Measurements from ENCODE around the gene VSIG8.

The VSIG8 gene

DNA sequence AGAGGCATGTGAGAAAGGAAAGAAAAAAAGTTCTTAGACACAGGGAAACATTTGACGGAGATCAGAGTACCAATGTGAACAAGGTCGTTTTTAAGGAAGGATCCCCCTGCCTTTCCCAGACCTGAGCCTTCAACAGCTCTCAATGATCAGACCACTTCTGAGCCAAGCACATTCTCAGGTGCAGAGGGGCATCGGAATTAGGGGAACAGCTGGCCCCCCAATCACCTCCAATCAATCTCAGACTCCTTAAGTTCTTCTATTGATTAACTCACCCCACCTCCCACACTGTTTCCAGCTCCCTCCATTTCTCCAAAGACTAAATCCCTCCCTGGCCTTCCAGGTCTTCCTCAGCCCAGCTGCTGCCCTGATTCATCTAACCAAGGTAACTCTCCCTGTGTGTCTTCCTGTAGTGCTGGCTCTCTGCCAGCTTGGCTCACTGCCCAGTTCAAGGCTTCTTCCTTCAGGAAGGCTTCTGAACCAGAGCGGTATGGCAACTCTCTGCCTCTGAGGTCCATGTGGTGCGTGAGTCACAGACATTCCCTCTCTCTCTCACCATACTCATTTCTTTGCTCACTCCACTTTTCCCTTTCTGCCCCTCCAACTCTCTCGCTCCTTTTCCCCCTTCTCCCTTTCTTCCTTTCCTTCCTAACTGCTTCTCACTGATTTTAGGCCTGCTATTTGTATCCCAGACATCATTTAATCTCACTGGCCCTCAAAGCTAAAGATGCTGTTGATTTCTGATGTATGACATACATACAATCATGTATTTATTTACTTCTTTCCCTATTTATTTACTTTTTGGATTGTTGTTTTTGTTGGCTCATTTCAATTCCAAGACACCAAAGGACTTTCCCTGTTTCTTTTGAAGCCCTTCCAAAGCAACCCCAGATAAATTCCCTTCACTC is 19.4 kb upstream of the VSIG8 start:
- H3K9me3 ChIP-seq (ENCODE audit: control insufficient read depth, low read depth, low read length), result no peaks in the 10 kb centered on the region
- H3K4me3 ChIP-seq (ENCODE audit: low read length), result no peak overlapping the region
- no peak overlapping the region for H3K9ac ChIP-seq (ENCODE audit: low read length)
- H3K36me3 ChIP-seq (ENCODE audit: control insufficient read depth, low read depth, low read length), result no peaks in the 10 kb centered on the region
- no peaks in the 10 kb centered on the region for H3K27me3 ChIP-seq (ENCODE audit: control insufficient read depth, insufficient read depth, low read length)
- no peaks in the 10 kb centered on the region for H3K4me1 ChIP-seq (ENCODE audit: control insufficient read depth, low read depth, low read length)
- no peak overlapping the region for H3K27ac ChIP-seq (ENCODE audit: low read length)

DNA sequence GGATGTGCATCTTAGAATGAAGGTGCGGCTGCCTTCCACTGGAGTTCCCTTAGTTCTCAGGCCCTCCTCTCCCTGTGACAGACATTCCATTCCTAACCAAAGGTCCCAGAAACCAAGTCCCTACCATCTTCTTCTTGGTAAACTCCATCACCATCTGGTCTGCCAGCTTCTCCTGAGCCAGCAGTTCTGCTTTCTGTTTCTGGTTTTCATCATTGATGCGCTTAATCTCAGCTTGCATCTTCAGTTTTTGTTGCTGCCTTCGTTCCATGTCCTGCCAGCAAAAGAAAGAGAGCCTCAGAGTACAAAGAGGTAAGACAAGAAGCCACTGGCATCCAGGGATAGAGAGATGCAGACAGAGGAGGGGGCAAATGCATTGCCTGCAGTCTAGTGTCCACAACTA is 18.0 kb upstream of the VSIG8 start:
- H3K4me1 ChIP-seq (ENCODE audit: control insufficient read depth, low read depth, low read length), result no peaks in the 10 kb centered on the region
- no peaks in the 10 kb centered on the region for H3K9me3 ChIP-seq (ENCODE audit: control insufficient read depth, low read depth, low read length)
- no peaks in the 10 kb centered on the region for H3K27me3 ChIP-seq (ENCODE audit: control insufficient read depth, insufficient read depth, low read length)
- no peaks in the 10 kb centered on the region for H3K36me3 ChIP-seq (ENCODE audit: control insufficient read depth, low read depth, low read length)
- no peak overlapping the region for H3K4me3 ChIP-seq (ENCODE audit: low read length)
- no peak overlapping the region for H3K9ac ChIP-seq (ENCODE audit: low read length)
- no peak overlapping the region for H3K27ac ChIP-seq (ENCODE audit: low read length)

DNA sequence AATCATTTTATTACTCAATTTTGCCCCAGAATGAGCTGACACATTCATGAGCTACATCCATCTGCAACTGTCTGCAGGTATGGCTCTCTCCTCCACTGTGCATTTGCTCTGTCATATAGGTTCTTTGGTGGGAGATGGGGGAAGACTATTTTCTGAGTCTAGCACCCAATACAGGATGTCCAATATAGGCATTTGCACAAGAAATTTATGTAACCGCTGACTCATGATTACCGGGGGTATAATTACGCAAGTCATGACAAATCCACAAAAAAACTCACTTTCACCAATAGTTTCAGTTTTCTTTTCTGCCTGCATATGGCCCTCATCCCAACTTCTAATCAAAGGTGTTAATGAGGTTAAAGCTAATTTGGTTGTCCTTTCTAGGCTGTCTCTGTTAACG is 17.5 kb upstream of the VSIG8 start:
- Histone ChIP-seq H3K4me3 (ENCODE audit: low read length) (no peak overlapping the region), H3K9ac (ENCODE audit: low read length) (no peak overlapping the region)

DNA sequence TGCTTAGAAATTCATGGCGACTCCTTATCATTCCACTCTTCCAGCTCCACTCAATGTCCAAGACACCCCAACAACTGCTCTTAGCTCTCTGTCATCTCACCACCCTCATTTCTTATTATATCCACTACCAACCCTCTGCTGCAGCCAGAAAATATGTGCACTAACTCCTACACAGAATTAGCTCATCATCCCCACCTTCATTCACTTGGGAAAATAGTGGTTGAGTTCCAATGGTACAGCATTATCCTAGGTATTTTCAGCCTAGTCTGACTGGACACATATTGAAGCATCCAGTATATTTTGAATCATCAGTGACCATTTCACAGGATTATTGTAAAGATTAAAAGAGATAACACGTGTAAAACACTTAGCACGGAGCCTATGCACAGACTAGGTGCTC is 16.7 kb upstream of the VSIG8 start:
- Histone ChIP-seq H3K9me3 (ENCODE audit: control insufficient read depth, low read depth, low read length) (no peaks in the 10 kb centered on the region), H3K27me3 (ENCODE audit: control insufficient read depth, insufficient read depth, low read length) (no peaks in the 10 kb centered on the region), H3K9ac (ENCODE audit: low read length) (no peak overlapping the region), H3K27ac (ENCODE audit: low read length) (no peak overlapping the region), H3K4me3 (ENCODE audit: low read length) (no peak overlapping the region), H3K4me1 (ENCODE audit: control insufficient read depth, low read depth, low read length) (no peaks in the 10 kb centered on the region), H3K36me3 (ENCODE audit: control insufficient read depth, low read depth, low read length) (no peaks in the 10 kb centered on the region)

More for the DNA sequence above, 17.5 kb upstream of the VSIG8 start:
- H3K36me3 ChIP-seq (ENCODE audit: control insufficient read depth, low read depth, low read length), result no peaks in the 10 kb centered on the region
- no peaks in the 10 kb centered on the region for H3K9me3 ChIP-seq (ENCODE audit: control insufficient read depth, low read depth, low read length)
- no peaks in the 10 kb centered on the region for H3K4me1 ChIP-seq (ENCODE audit: control insufficient read depth, low read depth, low read length)
- no peaks in the 10 kb centered on the region for H3K27me3 ChIP-seq (ENCODE audit: control insufficient read depth, insufficient read depth, low read length)
- no peak overlapping the region for H3K27ac ChIP-seq (ENCODE audit: low read length)

DNA sequence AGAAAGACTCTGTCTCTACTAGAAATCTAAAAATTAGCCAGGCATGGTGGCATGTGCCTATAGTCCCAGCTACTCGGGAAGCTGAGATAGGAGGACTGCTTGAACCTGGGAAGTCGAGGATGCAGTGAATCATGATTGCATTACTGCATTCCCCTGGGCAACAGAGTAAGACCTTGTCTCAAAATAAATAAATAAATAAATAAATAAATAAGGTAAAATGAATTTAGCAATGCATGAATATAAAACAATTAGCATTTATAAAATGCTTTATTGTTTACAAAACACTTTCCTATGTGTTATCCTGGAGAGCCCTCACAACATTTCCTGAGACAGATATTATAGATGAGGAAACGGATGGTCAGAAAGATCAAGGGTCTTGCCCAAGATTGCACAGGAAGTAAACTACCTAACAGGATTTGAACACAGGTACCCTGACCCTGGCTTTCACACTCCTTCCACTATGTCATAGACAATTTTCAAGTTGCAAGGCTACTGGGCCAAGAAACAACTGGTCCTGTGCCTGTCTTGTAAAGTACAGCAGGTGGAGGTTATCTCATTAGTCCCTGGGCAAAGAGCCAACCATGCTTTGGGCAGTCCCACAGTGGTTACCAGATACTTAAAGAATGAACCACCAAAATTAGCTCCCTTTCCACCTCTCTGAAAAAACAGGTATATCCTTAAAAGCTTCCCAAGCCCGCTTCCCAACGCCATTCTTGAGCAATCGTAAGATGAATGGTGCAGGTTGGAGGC is 15.4 kb upstream of the VSIG8 start:
- Histone ChIP-seq H3K9ac (ENCODE audit: low read length) (no peak overlapping the region), H3K27ac (ENCODE audit: low read length) (no peak overlapping the region), H3K36me3 (ENCODE audit: control insufficient read depth, low read depth, low read length) (no peaks in the 10 kb centered on the region), H3K4me3 (ENCODE audit: low read length) (no peak overlapping the region), H3K9me3 (ENCODE audit: control insufficient read depth, low read depth, low read length) (no peaks in the 10 kb centered on the region), H3K27me3 (ENCODE audit: control insufficient read depth, insufficient read depth, low read length) (no peaks in the 10 kb centered on the region), H3K4me1 (ENCODE audit: control insufficient read depth, low read depth, low read length) (no peaks in the 10 kb centered on the region)

DNA sequence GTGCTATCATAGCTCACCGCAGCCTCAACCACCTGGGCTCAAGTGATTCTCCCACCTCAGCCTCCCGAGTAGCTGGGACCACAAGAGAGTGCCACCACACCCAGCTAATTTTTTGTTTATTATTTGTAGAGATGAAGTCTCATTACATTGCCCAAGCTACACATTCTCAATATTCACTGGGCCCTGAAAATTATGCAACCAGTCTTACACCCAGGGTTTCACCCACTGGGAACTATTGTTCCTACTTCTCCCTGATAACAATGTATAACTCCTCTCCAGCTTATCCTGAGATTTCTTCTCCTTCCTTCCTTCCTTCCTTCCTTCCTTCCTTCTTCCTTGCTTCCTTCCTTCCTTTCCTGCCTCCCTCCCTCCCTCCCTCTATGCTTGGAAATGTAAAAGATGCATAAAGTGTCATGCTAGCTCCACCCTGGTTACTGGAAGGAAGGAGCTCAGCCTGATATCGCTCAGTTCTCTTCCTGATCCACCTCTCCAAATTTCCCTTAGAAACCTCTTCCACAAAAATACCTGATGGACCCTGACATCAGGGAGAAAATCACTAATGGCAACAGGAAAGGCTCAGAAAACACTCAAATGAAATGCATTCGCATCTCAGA is 11.2 kb upstream of the VSIG8 start:
- H3K9ac ChIP-seq (ENCODE audit: low read length), result no peak overlapping the region
- H3K4me1 ChIP-seq (ENCODE audit: control insufficient read depth, low read depth, low read length), result no peaks in the 10 kb centered on the region
- H3K27ac ChIP-seq (ENCODE audit: low read length), result no peak overlapping the region
- H3K36me3 ChIP-seq (ENCODE audit: control insufficient read depth, low read depth, low read length), result no peaks in the 10 kb centered on the region
- H3K27me3 ChIP-seq (ENCODE audit: control insufficient read depth, insufficient read depth, low read length), result no peaks in the 10 kb centered on the region
- H3K4me3 ChIP-seq (ENCODE audit: low read length), result no peak overlapping the region
- no peaks in the 10 kb centered on the region for H3K9me3 ChIP-seq (ENCODE audit: control insufficient read depth, low read depth, low read length)

DNA sequence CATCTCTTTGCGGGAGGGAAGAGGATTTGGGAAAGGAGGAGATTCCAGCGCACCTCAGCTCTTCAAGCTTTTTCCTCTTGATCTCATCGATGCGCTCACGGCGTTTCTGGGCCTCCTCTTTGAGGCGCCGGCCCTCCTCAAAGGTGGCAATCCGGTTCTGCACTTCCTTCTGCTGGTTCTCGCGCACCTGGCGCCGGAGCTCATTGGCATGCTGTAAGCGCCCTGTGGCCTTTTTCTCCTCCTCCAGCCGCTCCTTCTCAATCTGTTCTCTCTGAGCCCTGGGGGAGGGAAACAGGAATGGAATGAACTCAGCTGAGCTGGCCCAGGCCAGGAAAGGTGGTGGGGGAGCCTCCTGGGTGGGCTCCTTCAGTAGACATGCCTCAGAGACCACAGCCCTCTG is 10.4 kb upstream of the VSIG8 start:
- H3K4me1 ChIP-seq (ENCODE audit: control insufficient read depth, low read depth, low read length), result no peaks in the 10 kb centered on the region
- H3K36me3 ChIP-seq (ENCODE audit: control insufficient read depth, low read depth, low read length), result no peaks in the 10 kb centered on the region
- no peak overlapping the region for H3K4me3 ChIP-seq (ENCODE audit: low read length)
- H3K27me3 ChIP-seq (ENCODE audit: control insufficient read depth, insufficient read depth, low read length), result no peaks in the 10 kb centered on the region
- H3K9ac ChIP-seq (ENCODE audit: low read length), result no peak overlapping the region
- H3K9me3 ChIP-seq (ENCODE audit: control insufficient read depth, low read depth, low read length), result no peaks in the 10 kb centered on the region
- H3K27ac ChIP-seq (ENCODE audit: low read length), result no peak overlapping the region

DNA sequence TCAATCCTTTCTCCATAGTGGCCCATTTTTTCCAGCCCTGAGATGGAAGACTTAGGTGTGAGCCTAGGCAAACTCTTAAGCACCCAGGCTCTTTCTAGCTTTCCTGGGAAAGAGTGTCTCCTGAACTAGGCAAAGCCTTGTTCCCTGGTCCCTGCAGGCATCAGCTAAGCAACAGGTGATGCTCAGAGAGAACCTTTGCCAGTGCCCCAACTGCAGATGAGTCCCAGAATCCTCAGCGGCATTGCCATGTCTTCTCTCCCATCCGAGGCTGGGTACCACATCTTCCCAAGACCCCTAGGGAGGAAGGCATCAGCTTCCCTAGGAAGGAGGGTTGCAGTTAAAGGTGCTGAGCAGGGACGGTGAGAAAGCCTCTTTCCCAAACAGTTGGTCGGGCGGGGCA is 8.2 kb upstream of the VSIG8 start:
- Histone ChIP-seq H3K27me3 (ENCODE audit: control insufficient read depth, insufficient read depth, low read length) (no peaks in the 10 kb centered on the region), H3K4me3 (ENCODE audit: low read length) (no peak overlapping the region), H3K9me3 (ENCODE audit: control insufficient read depth, low read depth, low read length) (no peaks in the 10 kb centered on the region), H3K36me3 (ENCODE audit: control insufficient read depth, low read depth, low read length) (no peaks in the 10 kb centered on the region), H3K27ac (ENCODE audit: low read length) (no peak overlapping the region), H3K9ac (ENCODE audit: low read length) (no peak overlapping the region), H3K4me1 (ENCODE audit: control insufficient read depth, low read depth, low read length) (no peaks in the 10 kb centered on the region)

DNA sequence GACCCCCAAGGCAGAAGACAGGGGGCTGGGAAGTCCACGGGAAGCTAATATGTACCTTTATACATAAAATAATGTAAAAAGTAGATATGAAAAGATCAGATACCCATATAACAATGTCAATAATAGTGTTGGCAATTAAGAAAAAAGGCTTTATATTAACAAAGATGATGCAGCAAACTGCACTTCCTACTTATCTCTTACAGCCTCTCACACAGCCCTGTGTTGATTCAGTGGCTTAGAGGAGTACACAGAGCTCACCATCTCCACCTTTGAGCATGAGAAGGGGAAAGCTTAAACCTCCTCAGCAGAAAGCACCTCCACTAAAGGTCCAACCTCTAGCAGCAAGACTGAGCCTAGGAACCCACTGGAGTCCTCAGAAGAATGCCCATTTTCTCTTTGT is 7.2 kb upstream of the VSIG8 start:
- Histone ChIP-seq H3K36me3 (ENCODE audit: control insufficient read depth, low read depth, low read length) (no peaks in the 10 kb centered on the region), H3K4me1 (ENCODE audit: control insufficient read depth, low read depth, low read length) (no peaks in the 10 kb centered on the region), H3K27ac (ENCODE audit: low read length) (no peak overlapping the region), H3K4me3 (ENCODE audit: low read length) (no peak overlapping the region), H3K27me3 (ENCODE audit: control insufficient read depth, insufficient read depth, low read length) (no peaks in the 10 kb centered on the region), H3K9ac (ENCODE audit: low read length) (no peak overlapping the region), H3K9me3 (ENCODE audit: control insufficient read depth, low read depth, low read length) (no peaks in the 10 kb centered on the region)

DNA sequence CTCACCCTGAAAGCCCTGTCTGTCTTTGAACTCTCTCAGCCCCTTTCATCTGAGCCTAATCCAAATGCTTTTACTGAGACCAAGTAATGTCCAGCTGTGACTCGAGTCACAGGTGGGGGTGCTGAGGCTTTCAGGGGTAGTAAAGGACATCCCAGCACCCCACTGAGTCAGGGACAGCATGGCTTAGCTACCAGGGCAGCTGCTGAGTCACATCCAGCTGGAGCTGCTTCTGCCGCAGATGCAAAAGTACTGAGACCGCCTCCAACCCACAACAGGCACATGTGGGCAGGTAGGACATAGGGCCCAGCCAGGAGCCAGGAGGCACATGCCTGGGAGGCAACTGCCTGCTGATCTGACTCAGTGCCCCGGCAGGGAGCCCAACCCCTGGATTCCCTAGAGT is 6.7 kb upstream of the VSIG8 start:
- Histone ChIP-seq H3K27me3 (ENCODE audit: control insufficient read depth, insufficient read depth, low read length) (no peaks in the 10 kb centered on the region), H3K9me3 (ENCODE audit: control insufficient read depth, low read depth, low read length) (no peaks in the 10 kb centered on the region), H3K4me1 (ENCODE audit: control insufficient read depth, low read depth, low read length) (no peaks in the 10 kb centered on the region), H3K9ac (ENCODE audit: low read length) (no peak overlapping the region), H3K36me3 (ENCODE audit: control insufficient read depth, low read depth, low read length) (no peaks in the 10 kb centered on the region), H3K4me3 (ENCODE audit: low read length) (no peak overlapping the region), H3K27ac (ENCODE audit: low read length) (no peak overlapping the region)

DNA sequence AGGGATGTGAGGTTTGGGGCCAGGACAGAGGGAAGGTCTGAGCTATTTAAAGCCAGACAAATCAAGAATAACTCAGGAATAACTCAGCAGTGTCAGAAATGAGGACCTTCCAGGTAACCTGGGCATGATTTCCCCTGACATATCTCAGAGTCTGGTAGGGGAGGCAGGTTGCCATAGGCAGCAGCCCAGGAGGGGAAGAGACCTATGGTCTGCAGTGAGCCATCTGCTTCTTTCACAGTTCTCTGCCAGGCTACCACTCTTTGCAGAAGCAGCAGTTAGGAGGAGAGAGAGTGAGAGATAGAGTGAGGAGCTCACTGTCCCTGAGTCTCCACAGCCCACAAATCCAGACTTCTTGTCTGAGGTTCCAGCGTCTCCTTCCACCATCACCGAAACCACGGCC is 6.3 kb upstream of the VSIG8 start:
- no peak overlapping the region for H3K27ac ChIP-seq (ENCODE audit: low read length)

More for the DNA sequence above, 6.3 kb upstream of the VSIG8 start:
- Histone ChIP-seq H3K4me1 (ENCODE audit: control insufficient read depth, low read depth, low read length) (no peaks in the 10 kb centered on the region), H3K36me3 (ENCODE audit: control insufficient read depth, low read depth, low read length) (no peaks in the 10 kb centered on the region), H3K9me3 (ENCODE audit: control insufficient read depth, low read depth, low read length) (no peaks in the 10 kb centered on the region), H3K27me3 (ENCODE audit: control insufficient read depth, insufficient read depth, low read length) (no peaks in the 10 kb centered on the region), H3K9ac (ENCODE audit: low read length) (no peak overlapping the region), H3K4me3 (ENCODE audit: low read length) (no peak overlapping the region)
